HEK293 (cell line): Measurements from ENCODE around the gene LYSMD3.
A peak's percentile ranks its signal among the peaks of the same experiment; 100 is the strongest.

Experiments used
- CTCF ChIA-PET: fragments of 350-600 bp; formaldehyde crosslinking; extraction: SDS; loops from one replicate; lab custom pipeline; 2021; ENCODE audit warnings: antibody characterized with exemption; lab: Yijun Ruan, JAX
- POLR2A ChIA-PET: fragments of 300-600 bp; formaldehyde crosslinking; extraction: SDS; loops from one replicate; lab custom pipeline; 2020; ENCODE audit warnings: antibody characterized with exemption, inconsistent platforms; lab: Yijun Ruan, JAX
- H3K27ac ChIP-seq: fragments of 200-500 bp; sonication (Bioruptor generic); 2 replicates; pipeline ENCODE4 v1.5.1; 2014; ENCODE audit warnings: low read depth, low read length, control low read depth, inconsistent platforms; ENCODE audit errors: extremely low read depth
- H3K36me3 ChIP-seq, 2 experiments: fragments of 200-500 bp in 1 of 2; sonication (Bioruptor generic) in 1 of 2; 1 replicate in 1 of 2; 2 replicates in 1 of 2; pipeline ENCODE4 v1.5.1; 2014 to 2017; ENCODE audit warnings: inconsistent platforms in 2 of 2, low read length in 2 of 2; ENCODE audit not compliant: control insufficient read depth in 2 of 2, insufficient read depth in 1 of 2
- H3K4me1 ChIP-seq: fragments of 200-500 bp; sonication (Bioruptor generic); 2 replicates; pipeline ENCODE4 v1.5.1; 2014; ENCODE audit warnings: mild to moderate bottlenecking, low read length, inconsistent platforms; ENCODE audit not compliant: control insufficient read depth, insufficient read depth
- H3K4me3 ChIP-seq: 2 replicates; pipeline ENCODE4 v1.5.1; 2011; ENCODE audit warnings: low read depth, mild to moderate bottlenecking, control low read depth, low read length, moderate library complexity
- H3K9me3 ChIP-seq: fragments of 200-500 bp; sonication (Bioruptor generic); 2 replicates; pipeline ENCODE4 v1.5.1; 2014; ENCODE audit warnings: low read depth, low read length, inconsistent platforms; ENCODE audit not compliant: control insufficient read depth, insufficient read depth
- EGR2 ChIP-seq: fragments of 450-650 bp; formaldehyde crosslinking; IDR thresholded peaks from 2 replicates; pipeline ENCODE4 v1.5.1; 2016; ENCODE audit warnings: low read depth, missing biosample characterization, missing genetic modification characterization
- ZBTB48 ChIP-seq: fragments of 450-650 bp; formaldehyde crosslinking; IDR thresholded peaks from 2 replicates; pipeline ENCODE4 v1.5.1; 2016; ENCODE audit warnings: missing biosample characterization, missing genetic modification characterization
- ZNF140 ChIP-seq: fragments of 450-650 bp; formaldehyde crosslinking; IDR thresholded peaks from 2 replicates; pipeline ENCODE4 v1.5.1; 2016; ENCODE audit warnings: missing biosample characterization, missing genetic modification characterization
- ZNF223 ChIP-seq: fragments of 450-650 bp; formaldehyde crosslinking; IDR thresholded peaks from 2 replicates; pipeline ENCODE4 v1.5.1; 2016; ENCODE audit warnings: missing biosample characterization, missing genetic modification characterization
- ZNF23 ChIP-seq: fragments of 450-650 bp; formaldehyde crosslinking; IDR thresholded peaks from 2 replicates; pipeline ENCODE4 v1.5.1; 2016; ENCODE audit warnings: missing biosample characterization, missing genetic modification characterization, borderline replicate concordance
- ZNF292 ChIP-seq: fragments of 450-650 bp; formaldehyde crosslinking; IDR thresholded peaks from 2 replicates; pipeline ENCODE4 v1.5.1; 2016; ENCODE audit warnings: low read depth, missing biosample characterization, missing genetic modification characterization, borderline replicate concordance
- ZNF366 ChIP-seq: fragments of 450-650 bp; formaldehyde crosslinking; conservative IDR thresholded peaks from 2 replicates; pipeline ENCODE4 v1.5.1; 2016; ENCODE audit warnings: missing biosample characterization, missing genetic modification characterization
- ZNF48 ChIP-seq: fragments of 450-650 bp; formaldehyde crosslinking; IDR thresholded peaks from 2 replicates; pipeline ENCODE4 v1.5.1; 2016; ENCODE audit warnings: missing biosample characterization, missing genetic modification characterization
- ZNF558 ChIP-seq: fragments of 450-650 bp; formaldehyde crosslinking; IDR thresholded peaks from 2 replicates; pipeline ENCODE4 v1.5.1; 2016; ENCODE audit warnings: missing biosample characterization, missing genetic modification characterization
- ZNF623 ChIP-seq: fragments of 450-650 bp; formaldehyde crosslinking; IDR thresholded peaks from 2 replicates; pipeline ENCODE4 v1.5.1; 2016; ENCODE audit warnings: missing biosample characterization, missing genetic modification characterization
- ZNF660 ChIP-seq: fragments of 450-650 bp; IDR thresholded peaks from 2 replicates; pipeline ENCODE4 v1.5.1; 2018; ENCODE audit warnings: missing biosample characterization, mild to moderate bottlenecking, missing genetic modification characterization
- ZNF747 ChIP-seq: fragments of 450-650 bp; formaldehyde crosslinking; IDR thresholded peaks from 2 replicates; pipeline ENCODE4 v1.5.1; 2016; ENCODE audit warnings: missing biosample characterization, missing genetic modification characterization
- ZNF768 ChIP-seq: fragments of 450-650 bp; formaldehyde crosslinking; IDR thresholded peaks from 2 replicates; pipeline ENCODE4 v1.5.1; 2018; ENCODE audit warnings: missing biosample characterization, mild to moderate bottlenecking, missing genetic modification characterization
- ZNF777 ChIP-seq: fragments of 450-650 bp; formaldehyde crosslinking; IDR thresholded peaks from 2 replicates; pipeline ENCODE4 v1.5.1; 2017; ENCODE audit warnings: missing biosample characterization, missing genetic modification characterization, borderline replicate concordance
- TF ChIP-seq, protein P1 (sequence below): fragments of 450-650 bp; formaldehyde crosslinking; IDR thresholded peaks from 2 replicates; pipeline ENCODE4 v1.5.1; 2016; ENCODE audit warnings: missing biosample characterization, missing genetic modification characterization
- TF ChIP-seq, protein P2 (sequence below): fragments of 450-650 bp; formaldehyde crosslinking; IDR thresholded peaks from 2 replicates; pipeline ENCODE4 v1.5.1; 2016; ENCODE audit warnings: missing biosample characterization, missing genetic modification characterization
- TF ChIP-seq, protein P3 (sequence below): fragments of 450-650 bp; formaldehyde crosslinking; IDR thresholded peaks from 2 replicates; pipeline ENCODE4 v1.5.0; 2017; ENCODE audit warnings: missing biosample characterization, missing genetic modification characterization, borderline replicate concordance
- TF ChIP-seq, protein P4 (sequence below): fragments of 450-650 bp; IDR thresholded peaks from 2 replicates; pipeline ENCODE4 v1.5.1; 2018; ENCODE audit warnings: missing biosample characterization, mild to moderate bottlenecking, missing genetic modification characterization

LYSMD3 gene

DNA sequence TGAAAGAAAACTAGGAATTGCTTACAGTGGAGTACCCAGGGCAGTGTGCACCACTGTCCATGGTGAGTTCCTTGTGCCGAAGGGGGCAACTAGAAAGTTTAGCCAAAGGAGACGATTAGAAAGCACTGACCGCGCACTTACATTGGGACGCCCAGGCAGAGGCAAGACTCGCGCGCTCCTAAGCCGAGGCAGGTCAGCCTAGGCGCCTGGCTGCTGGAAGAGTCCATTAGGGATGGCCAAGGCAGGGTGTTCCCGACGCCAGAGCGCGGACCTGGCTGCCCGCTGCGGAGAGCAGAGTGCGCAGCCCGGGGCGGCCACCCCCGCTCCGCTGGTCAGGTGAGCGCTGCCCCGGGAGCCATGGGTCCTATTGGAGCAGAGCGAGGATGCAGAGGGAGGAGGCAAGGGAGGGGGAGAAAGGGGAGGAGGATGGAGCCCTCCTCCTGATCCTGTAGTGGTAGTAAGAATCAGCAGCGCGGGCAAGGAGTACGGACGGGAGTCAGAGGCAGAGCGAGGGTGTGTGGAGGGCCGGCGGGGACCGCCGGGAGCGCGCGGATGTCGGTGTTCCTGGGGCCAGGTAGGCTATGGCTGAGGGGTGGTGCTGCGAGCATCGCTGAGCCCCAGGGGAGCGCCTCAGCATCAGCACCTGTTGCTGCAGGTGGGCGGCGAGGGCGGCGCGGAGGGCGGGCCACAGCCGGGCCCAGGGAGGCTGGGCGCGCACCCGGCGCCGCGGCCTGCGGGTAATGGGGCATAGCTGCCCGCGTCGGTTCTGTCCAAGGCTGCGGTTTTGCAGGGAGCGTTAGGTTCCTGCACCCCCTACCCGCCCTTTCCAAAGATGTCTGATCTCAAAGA, 29.2 kb upstream of the LYSMD3 start, which contains the start of gene ADGRV1 (continued):
- TF ChIP-seq, protein P1, sequence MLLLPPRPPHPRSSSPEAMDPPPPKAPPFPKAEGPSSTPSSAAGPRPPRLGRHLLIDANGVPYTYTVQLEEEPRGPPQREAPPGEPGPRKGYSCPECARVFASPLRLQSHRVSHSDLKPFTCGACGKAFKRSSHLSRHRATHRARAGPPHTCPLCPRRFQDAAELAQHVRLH (tag by site-specific recombination) = peak; percentile 91
- TF ChIP-seq, protein P2, sequence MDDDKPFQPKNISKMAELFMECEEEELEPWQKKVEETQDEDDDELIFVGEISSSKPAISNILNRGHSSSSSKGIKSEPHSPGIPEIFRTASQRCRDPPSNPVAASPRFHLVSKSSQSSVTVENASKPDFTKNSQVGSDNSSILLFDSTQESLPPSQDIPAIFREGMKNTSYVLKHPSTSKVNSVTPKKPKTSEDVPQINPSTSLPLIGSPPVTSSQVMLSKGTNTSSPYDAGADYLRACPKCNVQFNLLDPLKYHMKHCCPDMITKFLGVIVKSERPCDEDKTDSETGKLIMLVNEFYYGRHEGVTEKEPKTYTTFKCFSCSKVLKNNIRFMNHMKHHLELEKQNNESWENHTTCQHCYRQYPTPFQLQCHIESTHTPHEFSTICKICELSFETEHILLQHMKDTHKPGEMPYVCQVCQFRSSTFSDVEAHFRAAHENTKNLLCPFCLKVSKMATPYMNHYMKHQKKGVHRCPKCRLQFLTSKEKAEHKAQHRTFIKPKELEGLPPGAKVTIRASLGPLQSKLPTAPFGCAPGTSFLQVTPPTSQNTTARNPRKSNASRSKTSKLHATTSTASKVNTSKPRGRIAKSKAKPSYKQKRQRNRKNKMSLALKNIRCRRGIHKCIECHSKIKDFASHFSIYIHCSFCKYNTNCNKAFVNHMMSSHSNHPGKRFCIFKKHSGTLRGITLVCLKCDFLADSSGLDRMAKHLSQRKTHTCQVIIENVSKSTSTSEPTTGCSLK = no peak
- no peak for TF ChIP-seq ZNF48
- TF ChIP-seq, all 188 proteins: peak for 86

DNA sequence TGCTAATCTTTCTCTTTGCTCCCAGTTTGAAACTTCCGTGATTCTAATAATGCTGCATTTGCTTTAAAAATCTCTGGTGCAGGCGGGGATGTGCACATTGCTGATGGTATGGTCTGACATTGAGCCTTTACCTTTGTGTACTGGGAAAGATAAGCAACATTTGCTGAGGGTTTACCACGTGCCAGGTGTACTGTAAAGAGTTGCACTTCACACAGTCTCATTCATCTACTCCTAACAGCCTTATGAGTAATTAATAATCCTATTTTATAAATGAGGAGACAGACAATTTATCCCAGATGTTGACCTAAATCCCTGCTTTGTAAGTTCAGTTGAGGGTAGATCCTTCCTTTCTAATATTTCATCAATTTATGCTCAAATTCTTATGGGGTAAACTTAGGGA, 28.5 kb upstream of the LYSMD3 start:
- POLR2A ChIA-PET = interaction anchor here (0.9 to 3.9 kb wide), 3 partner anchors 10 to 148 kb away, joined by 3 to 27 read pairs (median 3); partner anchors contain the start of genes CETN3 and LYSMD3
- no peak for TF ChIP-seq ZNF747 (tag by site-specific recombination)
- no peak for TF ChIP-seq ZNF623 (tag by site-specific recombination)
- no peak for TF ChIP-seq EGR2 (tag by site-specific recombination)
- no peak for TF ChIP-seq ZBTB48 (tag by site-specific recombination)
- no peak for TF ChIP-seq ZNF768 (tag by site-specific recombination)
- no peak for TF ChIP-seq ZNF777 (tag by site-specific recombination)
- TF ChIP-seq, protein P3, sequence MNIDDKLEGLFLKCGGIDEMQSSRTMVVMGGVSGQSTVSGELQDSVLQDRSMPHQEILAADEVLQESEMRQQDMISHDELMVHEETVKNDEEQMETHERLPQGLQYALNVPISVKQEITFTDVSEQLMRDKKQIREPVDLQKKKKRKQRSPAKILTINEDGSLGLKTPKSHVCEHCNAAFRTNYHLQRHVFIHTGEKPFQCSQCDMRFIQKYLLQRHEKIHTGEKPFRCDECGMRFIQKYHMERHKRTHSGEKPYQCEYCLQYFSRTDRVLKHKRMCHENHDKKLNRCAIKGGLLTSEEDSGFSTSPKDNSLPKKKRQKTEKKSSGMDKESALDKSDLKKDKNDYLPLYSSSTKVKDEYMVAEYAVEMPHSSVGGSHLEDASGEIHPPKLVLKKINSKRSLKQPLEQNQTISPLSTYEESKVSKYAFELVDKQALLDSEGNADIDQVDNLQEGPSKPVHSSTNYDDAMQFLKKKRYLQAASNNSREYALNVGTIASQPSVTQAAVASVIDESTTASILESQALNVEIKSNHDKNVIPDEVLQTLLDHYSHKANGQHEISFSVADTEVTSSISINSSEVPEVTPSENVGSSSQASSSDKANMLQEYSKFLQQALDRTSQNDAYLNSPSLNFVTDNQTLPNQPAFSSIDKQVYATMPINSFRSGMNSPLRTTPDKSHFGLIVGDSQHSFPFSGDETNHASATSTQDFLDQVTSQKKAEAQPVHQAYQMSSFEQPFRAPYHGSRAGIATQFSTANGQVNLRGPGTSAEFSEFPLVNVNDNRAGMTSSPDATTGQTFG (tag by site-specific recombination) = no peak
- no peak for TF ChIP-seq ZNF366 (tag by site-specific recombination)
- no peak for TF ChIP-seq ZNF140
- no peak for TF ChIP-seq ZNF660 (tag by site-specific recombination)
- no peak for TF ChIP-seq ZNF292 (tag by site-specific recombination)
- TF ChIP-seq ZNF23 (tag by site-specific recombination) = no peak
- TF ChIP-seq, protein P4, sequence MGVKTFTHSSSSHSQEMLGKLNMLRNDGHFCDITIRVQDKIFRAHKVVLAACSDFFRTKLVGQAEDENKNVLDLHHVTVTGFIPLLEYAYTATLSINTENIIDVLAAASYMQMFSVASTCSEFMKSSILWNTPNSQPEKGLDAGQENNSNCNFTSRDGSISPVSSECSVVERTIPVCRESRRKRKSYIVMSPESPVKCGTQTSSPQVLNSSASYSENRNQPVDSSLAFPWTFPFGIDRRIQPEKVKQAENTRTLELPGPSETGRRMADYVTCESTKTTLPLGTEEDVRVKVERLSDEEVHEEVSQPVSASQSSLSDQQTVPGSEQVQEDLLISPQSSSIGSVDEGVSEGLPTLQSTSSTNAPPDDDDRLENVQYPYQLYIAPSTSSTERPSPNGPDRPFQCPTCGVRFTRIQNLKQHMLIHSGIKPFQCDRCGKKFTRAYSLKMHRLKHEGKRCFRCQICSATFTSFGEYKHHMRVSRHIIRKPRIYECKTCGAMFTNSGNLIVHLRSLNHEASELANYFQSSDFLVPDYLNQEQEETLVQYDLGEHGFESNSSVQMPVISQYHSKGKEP = no peak
- no peak for TF ChIP-seq ZNF223
- no peak for TF ChIP-seq ZNF558 (tag by site-specific recombination)
- CTCF ChIA-PET = interaction anchor here (0.7 to 1.5 kb wide), 2 partner anchors 32 to 46 kb away, joined by 4 to 11 read pairs; no protein-coding TSS in a partner anchor
- Histone ChIP-seq H3K36me3 (no peaks in the 10 kb centered on the region), H3K4me3 (peak overlapping the region; percentile 57), H3K9me3 (no peaks in the 10 kb centered on the region), H3K27ac (peak overlapping the region; percentile 92), H3K4me1 (peaks cover 32% of the 10 kb centered on the region)
